GM08714 (cell line): ENCODE results near the gene GRIFIN.

ENCODE experiments used
- H3K4me3 ChIP-seq: fragments of 200-500 bp; sonication (Bioruptor generic); 2 replicates; pipeline ENCODE4 v1.5.1; 2014; ENCODE audit warnings: mild to moderate bottlenecking, low read length, inconsistent platforms
- ZNF274 ChIP-seq: IDR thresholded peaks from 2 replicates; pipeline ENCODE4 v1.6.1; 2012; ENCODE audit warnings: mild to moderate bottlenecking, low read depth, low read length

GRIFIN gene

DNA sequence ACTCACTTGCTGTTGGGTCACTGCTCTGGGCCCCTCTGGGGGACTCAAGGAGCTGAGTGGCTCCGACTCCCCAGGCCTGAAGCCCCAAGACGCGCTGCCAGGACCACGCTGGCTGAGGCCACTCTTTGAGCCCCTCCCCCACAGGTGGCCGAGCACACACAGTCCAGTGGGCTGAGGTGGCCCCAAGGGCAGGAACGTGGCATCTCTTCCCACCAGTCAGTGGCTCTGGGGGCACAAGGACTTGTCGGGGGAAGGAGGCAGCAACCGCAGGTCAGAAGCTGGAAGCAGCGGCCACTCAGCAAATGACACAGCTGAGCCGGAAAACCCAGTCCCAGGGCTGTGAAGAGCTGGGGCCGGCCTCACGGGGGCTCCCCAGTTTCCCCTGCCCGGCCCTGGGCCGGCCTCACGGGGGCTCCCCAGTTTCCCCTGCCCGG is 24.1 kb downstream of the GRIFIN start:
- no peak for TF ChIP-seq ZNF274
- no peak overlapping the region; the same call in 1 of the 2 replicates for H3K4me3 ChIP-seq

DNA sequence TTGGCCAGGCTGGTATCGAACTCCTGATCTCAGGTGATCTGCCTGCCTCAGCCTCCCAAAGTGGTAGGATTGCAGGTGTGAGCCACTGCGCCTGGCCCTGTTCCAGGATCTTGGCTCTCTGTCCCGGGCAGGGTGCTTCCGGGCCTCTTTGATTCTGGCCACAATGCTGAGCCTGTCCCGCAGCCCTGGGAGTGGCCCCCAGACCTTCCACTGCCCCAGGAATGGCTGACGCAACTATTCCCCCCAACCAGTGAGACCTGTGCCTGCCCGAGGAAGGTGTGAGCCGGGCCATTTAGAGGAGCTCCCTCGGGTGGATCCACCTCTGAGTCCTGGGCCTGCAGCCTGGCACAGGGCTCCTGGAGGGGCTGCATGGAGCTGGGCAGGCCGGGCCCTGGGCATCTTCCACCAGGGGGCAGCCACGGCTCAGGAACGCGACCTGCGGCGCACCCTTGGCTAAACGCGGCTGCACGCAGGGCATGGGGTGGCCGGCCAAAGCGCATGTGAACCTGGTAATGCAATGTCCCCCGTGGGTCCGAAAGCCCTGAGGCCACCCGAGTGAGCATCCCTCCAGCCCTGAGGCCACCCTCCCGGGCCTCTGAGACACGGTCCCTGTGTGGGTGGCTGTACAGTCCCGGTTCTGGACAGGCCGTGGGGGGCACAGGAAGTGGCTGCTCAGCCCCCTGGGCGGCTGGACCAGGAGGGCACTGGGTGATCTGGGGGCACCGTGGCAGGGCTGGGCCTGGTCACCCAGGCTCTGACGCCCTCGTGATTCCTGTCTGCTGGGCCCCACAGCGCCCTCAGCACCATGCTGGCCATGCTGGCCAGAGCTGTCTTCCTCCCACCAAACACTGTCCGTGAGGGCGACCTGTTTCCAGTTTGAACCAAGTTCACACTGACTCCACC is 24.8 kb downstream of the GRIFIN start:
- TF ChIP-seq ZNF274: no peak
- no peak overlapping the region; the same call in 1 of the 2 replicates for H3K4me3 ChIP-seq

DNA sequence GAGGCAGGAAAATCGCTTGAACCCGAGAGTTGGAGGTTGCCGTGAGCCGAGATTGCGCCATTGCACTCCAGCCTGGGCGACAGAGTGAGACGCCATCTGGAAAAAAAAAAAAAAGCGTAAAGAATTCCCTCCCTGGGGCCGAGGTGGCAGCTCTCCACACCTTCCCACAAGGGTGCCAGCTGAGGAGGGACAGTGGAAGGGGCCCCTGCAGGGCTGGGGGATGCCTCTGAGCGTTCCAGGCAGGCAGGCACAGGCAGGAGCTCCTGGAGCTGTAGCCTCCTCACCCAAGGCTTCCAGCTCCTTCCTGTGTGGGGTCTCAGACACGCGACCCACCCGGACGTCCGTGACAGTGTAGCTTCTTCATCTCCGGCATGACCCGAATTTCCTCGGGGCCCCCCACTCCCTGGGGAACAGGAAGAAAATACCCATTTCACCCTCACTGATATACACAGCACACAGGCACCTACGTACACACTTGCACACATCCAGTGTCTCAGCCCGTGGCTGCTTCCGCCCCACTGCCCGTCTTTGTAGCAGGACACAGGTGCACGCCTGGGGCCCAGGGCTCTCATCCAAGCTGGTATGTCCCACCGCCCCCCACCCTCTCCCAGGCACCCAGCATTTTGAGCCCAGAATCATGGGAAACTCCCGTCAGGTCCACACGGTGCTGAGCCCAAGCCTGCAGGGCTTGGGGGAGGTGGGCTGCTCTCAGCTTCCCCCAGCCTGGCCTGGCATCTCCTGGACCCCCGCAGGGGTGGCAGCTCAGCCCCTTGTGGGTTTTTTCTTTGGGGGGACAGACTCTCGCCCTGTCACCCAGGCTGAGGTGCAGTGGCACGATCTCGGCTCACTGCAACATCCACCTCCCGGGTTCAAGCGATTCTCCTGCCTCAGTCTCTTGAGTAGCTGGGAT is 25.7 kb downstream of the GRIFIN start:
- TF ChIP-seq ZNF274: no peak
- H3K4me3 ChIP-seq: no peak overlapping the region

DNA sequence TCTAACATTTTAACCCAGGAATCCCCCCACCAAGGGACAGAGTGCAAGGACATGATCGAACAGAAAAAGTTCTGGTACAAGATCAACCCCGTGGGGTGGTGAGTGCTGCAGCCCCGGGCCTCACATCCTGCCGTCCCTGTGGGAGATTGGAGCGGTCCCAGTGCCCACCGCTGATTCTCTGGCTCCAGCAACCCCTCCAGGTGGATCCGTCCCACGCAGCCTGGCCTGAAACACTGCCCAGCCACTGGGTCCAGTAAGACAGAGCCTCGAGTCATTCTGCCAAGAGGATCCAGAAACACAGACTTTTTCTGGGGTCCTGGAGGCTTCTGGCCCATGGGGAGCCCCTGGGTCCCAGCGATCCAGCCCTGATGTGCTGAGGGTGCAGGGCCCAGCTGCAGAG is 29.5 kb downstream of the GRIFIN start:
- no peak overlapping the region for H3K4me3 ChIP-seq
- TF ChIP-seq ZNF274: no peak

DNA sequence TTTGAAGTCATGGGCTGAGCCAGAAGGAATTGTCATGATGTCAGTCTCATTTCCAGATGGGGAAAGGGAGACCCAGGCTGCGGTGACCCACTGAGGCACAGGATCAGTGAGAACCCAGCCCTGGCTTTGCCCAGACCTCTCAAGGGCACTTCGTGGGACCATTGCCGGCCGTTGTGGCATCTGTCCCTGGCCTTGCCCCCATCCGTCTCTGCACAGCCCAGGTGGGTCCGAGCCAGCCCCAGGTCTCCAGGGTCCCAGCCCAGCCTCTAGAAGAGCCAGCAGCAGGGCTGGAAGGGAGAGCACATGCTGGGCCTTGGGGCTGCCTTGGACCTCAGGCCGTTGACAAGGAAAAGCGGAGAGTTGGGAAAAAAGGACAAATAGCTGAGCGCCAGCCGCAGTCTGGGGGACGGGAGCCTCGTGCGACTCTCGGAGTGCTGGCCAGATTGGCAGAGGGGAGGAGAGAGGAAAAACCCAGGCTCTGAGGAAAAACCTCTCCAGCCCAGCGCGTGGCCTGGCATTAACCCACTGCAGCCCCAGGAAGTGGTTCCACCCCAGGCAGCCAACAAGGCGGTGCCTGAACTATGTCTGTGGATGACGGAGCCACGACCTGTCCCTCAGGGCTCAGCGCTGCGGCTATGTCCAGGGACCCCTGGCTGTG is 30.2 kb downstream of the GRIFIN start:
- no peak for TF ChIP-seq ZNF274
- no peak overlapping the region for H3K4me3 ChIP-seq

DNA sequence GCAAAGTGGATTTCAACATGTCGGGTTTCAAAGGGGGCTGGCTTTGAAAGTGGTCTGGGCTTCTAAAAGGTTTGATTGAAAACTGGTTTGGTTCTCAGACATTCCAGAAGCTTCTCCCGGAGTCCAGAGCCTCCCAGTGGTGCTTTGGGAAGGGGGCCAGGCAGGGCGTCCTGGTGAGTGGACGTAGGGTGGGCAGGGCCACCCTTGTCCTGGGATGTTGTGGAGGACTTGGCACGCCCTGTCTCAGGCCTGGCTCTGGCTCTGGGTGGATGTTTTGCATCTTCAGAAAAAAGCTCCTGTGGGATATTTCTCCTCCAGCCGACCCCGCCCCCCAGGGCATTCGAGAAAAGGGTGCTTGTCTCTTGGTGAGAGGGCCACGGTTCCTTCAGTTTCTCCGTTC is 31.2 kb downstream of the GRIFIN start:
- no peak overlapping the region for H3K4me3 ChIP-seq
- TF ChIP-seq ZNF274: no peak

DNA sequence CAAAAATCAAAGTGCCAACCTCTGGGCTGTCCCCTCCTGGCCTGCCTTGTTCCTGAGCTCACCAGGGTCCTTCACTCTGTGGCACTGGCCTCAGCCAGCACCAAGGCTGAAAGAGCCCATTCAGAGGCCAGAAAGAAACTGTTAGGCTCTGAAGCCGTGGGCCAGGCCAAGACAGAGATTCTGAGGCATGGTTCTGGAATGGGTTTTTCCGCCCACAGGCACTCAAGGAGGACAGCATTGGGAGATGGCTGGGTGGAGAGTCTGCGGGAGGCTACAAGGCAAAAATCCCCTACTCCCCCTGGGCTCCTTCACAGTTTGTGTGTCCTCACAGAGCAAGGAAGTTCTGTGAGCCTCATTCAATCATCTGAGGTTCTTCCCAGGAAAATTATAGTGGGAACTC is 31.7 kb downstream of the GRIFIN start:
- no peak for TF ChIP-seq ZNF274
- H3K4me3 ChIP-seq: no peak overlapping the region

DNA sequence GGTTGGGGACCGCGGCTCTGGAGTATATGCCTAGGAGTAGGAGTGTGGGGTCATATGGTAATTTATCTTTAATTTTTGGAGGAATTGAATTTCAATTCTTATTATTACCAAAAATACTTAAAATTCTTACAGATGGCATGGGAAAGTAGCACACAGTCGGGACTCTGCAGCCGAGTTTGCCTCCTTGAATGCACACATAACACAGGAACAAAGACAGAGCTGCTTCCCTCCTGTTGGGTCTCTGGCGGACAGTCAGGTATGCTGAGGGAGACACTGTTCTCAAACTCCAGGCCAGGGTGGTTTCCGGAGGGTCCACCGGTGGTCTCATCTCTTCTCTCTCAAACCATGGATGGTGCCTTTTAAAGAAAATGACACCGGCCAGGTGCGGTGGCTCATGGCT is 32.7 kb downstream of the GRIFIN start:
- TF ChIP-seq ZNF274: no peak
- no peak overlapping the region for H3K4me3 ChIP-seq

DNA sequence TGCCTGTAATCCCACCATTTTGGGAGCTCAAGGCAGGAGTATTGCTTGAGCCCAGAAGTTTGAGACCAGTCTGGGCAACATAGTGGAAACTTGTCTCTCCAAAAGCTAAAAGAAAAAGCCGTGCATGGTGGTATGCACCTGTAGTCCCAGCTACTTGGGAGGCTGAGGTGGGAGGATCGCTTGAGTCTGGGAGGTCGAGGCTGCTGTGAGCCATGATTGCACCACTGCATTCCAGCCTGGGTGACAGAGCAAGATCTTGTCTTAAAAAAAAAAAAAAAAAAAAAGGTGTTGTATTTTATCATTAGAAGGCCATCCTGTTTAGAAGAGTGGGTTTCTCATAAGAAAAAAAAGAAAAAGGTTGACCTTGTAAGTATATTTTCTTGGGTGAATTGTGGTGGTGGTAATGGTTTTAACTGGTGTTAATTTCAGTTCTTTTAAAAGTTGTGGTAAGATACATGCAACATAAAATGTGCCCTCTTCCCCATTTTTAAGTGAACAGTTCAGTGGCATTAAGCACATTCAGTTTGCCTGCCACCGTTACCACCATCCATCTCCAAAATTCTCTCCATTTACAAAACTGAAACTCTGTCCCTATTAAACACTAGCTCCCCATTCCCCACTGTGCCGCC is 34.7 kb downstream of the GRIFIN start:
- H3K4me3 ChIP-seq: no peak overlapping the region
- TF ChIP-seq ZNF274: no peak

DNA sequence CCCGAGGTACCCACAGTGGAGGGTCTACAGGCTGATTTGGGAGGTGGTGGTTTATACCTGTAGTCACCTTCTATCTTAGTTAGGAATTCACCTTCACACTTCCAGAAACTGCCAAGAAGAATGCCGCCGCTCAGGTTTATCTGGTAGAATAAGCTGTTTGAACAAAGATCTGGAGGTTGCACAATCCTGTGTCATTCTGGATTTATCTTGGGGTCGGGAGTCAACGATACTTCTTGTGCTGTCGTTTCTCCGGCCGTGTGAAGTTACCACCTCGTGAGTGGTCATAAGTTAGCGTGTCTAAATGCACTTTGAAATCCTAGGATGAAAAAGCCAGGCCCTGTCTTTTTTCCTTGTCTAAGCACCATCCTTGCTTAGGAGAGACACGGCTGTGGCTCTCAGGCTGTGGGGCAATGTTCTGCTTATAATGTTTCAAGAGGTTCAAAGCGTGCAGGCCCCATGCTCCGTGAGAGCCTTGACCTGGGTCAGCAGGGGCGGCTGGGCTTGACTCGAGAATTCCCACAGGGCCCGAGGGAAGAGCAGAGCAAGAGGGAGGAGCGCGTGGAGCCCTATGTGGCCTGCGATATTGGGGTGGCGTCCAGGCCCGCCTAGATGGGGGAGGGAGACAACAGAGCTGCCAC is 35.5 kb downstream of the GRIFIN start:
- no peak for TF ChIP-seq ZNF274
- H3K4me3 ChIP-seq: no peak overlapping the region

DNA sequence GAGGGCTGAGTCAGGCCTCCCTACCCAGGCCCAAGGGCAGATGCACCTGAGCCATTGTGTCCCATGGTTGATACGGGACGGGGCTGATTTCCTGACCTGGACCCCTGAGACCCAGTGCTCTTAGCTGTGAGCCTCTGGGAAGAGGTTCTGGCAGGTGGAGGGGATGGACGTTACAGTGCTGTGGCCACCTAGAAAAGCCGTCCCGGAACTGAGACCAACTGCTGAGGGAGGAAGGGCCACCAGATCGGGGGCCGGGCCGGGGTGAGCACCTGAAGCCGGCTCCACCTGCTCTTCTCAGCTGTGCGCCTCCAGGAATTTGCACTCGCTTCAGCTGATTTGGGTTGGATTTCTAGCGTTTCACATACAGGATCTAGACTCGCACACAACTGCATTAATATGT is 37.4 kb downstream of the GRIFIN start:
- H3K4me3 ChIP-seq: no peak overlapping the region
- no peak for TF ChIP-seq ZNF274

DNA sequence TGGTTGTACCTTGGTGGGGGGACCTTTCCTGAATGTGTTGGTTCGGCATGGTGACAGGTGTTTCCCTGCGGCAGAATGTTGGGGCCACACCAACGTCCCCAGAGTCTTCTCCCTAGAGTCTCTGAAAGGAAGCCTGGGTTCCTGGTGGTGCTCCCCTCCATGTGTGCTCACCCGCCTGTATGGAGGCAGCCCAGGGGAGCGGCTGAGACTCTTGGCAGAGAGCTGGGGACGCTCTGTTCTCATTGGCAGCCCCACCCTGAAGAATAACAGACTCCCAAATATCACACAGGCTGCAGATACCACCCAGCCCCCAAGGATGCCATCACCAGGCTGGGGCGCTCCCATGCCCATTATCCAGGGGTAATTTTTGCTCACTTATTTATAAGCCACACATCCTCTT is 38.0 kb downstream of the GRIFIN start:
- TF ChIP-seq ZNF274: no peak
- no peak overlapping the region for H3K4me3 ChIP-seq

DNA sequence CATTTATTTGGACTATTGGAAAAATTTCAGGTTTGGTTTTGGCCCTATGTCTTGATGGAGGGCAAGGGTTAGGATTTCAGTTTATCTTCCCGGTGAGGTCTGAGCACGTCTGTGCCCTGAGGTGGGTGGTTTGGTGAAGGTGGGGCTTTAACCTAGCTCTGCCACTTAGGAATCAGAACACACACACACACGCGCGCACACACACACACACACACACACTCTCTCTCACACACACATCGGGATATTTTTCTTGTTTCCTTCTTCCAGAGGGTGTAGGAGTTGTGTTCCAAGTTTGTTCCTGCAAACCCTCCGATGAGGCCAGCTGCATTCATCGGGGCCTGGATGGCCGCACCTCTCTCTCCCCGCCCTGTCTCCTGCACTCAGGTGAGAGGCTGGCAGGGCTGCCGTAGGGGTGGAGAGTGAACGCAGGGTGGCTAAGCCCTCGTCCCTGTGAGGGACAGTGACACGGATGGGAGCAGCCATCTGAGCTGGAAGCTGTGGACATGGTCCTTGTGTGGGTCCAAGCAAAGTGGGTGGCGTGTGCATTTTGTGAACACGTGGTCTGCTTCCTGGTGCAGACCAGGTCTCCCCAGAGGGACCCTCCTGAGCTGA is 38.6 kb downstream of the GRIFIN start:
- no peak for TF ChIP-seq ZNF274
- H3K4me3 ChIP-seq: no peak overlapping the region
